Inferior parietal cortex (tissue), 1 donor: ENCODE measurements around the gene SH3GL1.

Source experiments
- DNase-seq: peaks from one replicate; pipeline ENCODE4 v3.0.0-alpha.2; 2016; ENCODE audit errors: extremely low spot score

SH3GL1 gene

DNA sequence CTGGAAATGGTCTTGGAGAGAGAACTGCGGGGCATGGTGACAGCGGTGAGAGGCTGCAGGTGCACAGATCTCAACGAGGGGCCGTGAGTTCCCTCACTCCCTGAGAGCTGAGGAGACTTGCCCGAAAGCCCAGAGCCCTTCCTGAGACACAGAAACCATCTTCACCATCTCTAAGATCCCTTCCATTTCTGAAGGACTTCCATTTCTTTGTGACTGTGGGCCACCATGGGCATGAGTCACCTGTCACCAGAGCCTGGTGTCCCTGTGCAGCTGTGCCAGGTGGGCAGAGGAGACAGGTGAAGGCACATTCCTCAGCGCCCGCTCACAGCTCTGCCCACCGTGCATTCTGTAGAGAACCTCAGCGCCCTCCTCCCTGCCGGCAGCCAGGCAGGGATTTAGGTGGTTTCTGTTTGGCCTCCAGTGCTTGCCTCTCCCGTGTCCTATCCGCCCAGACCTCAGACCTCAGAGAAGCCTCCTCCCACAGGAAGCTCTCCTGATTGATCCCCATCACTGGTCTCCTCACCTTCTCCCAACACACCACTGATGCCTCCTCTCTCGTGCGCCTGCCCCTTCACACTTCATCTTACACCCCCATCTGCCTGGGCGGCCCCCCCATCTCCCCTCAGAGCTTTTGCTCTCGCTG is 24.2 kb downstream of the SH3GL1 start:
- no peak for DNase-seq

DNA sequence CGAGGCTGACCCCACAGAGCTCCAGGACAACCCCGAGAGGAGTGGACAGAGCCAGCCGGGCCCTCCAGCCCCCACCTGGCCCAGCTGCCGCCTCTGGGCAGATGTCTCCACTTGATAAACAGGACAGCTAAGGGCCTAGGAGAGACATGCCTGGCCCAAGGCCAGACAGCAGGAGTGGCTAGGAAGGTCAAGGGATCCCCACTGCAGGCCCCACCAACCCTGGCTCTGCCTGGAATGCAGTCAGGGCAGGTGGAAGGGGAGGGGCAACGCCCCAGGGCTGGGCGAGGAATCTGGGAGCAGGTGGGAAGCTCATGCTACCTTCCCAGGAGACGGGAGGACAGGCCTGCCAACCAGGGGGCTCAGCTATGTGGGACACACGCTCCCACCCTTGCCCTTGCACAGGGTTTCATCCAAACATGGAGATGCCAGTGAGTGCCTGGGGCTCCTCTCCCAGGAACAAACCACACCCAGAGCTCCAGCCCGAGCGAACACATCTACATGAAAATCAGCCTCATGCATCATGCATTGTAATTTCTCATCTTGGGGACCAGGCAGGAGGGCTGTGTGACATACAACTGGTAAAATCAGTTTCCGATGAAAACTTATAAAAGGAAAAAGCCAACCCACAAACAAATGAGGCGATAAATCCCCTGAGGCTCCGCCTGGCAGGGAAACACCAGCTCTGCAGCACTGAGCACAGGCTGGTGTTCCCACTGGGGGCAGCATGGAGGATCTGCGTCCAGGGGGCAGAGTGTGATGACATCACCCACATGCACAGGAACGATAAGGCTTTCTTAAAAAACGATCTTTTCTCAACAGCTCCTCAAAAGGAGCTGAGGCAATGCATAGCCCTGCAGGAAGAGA is 25.0 kb downstream of the SH3GL1 start:
- DNase-seq: peak; percentile 68

DNA sequence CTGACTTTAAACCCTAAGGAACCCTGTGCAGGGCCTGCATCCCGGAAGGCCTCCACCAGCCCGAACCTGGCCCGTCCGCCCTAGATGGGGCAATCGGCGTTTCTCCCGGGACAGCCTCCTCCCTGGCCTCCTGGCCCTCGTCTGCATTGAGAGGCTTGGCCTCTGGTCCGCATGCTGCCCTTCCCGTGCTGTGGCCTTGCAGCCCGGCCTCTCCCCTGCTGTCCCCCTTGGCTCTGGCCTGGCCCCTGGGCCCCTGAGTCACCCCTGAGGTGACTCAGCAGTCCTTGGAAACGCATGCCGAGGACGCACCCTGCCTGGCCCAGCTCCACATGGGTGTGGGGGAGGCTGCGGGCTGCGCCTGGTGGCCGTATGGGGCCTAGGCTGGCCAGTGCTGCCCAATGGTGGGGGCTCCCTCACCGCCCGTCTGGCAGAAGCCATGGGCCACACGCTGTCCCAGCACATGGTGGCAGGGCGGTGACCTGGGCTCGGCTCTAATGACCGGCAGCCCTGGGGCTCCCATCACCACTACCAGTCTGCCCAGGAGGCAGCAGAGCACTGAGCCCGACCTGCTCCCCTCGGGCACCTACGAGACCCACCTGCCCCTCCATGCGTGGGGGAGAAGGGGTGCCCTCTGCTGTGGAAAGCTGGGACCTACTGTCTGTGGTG is 25.7 kb downstream of the SH3GL1 start:
- no peak for DNase-seq

DNA sequence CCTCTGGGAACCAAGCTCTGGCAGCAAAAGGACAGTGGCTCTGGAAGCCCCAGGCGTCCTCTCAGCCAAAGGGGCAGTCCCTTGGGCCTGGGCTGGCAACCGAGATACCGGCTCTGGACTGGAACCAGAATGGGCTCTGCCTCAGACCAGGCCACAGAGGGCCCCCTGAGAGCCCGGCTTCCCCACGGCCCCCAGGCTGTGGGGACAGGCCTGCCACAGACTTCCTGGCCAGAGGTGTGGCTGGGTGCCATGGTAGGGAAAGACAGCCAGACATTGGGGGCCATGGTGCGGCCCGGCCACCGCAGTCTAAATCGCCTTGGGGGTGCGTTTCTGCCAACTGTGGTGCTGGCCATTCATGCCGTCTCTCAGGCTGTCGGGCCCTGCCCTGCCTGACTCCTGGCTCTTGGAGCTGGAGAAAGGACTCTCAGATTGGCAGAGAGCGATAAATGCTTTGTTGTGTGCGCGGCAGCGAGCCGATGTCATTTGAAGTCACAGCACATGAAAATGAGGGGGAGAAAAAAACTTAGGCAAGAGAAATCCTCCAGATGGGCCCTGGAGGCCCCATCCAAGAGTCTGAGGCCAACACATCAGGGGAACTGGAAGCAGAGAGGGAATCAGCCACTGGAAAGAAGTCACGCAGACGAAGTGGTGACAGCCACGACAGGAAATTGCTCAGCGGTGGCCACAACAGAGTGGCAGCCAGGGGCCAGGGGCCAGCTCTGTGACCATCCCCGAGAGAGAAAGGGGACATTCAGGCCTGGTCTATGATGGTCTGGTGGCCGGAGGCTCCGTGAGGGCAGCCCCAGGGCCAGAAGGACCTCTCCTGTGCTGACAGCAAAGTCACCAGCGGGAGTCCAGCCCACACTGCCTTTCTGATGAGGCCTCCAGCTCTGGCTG is 26.5 kb downstream of the SH3GL1 start:
- peak; percentile 60 for DNase-seq

DNA sequence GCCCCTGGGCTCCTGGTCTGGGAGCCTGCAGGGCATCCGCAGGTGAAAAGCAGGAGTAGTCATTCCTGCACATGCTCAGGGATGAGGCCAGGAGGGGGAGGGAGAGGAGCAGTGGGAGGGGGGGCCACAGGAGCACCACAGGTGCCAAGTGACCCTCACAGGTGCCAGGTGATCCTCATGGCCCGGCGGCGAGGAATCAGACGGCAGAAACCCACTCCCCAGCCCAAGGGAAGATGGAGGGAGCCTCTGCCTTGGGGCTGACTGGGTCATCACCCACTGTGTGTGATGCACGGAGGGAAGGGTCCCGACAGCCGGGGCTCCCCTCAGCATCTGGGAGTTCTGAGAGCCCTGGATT is 27.4 kb downstream of the SH3GL1 start:
- no peak for DNase-seq

DNA sequence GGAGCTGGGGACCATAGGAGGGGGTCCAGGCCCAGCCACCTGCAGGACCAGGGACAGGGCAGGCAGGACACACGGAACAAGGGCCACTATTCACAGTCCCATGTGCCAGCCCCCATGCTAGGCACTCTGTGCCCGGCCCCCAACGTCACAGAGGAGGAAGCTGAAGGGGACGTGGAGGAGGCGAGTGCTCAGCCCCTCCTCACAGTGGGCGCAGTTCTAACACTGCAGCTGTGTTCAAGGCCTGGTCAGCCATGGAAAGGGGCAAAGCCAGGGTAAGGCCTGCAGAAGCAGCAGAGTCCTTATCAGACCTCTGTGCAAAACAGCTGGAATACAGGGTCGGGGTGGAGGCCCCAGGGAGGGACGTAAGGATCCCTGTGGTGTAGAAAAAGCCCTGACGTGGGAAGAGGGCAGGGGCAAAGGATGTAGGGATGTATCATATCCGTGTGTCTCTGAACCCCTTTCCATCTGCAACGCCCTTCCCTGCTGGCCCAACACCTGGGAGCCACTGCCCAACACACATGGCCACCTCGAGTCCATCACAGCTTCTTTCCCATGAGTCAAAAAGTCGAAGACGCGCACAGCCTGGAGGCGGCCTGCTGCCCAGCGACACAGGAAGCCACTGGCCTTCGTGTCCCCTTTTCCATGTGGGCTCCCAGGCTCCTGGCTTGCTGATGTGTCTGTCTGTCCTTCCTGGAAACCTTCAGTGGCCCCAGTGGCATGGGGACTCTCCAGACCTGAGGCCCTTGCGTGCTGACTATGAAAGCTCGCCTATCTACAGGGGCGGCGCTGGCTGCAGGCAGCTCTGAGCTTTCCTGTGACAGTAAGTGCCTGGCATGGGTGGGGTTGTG is 28.0 kb downstream of the SH3GL1 start:
- no peak for DNase-seq

DNA sequence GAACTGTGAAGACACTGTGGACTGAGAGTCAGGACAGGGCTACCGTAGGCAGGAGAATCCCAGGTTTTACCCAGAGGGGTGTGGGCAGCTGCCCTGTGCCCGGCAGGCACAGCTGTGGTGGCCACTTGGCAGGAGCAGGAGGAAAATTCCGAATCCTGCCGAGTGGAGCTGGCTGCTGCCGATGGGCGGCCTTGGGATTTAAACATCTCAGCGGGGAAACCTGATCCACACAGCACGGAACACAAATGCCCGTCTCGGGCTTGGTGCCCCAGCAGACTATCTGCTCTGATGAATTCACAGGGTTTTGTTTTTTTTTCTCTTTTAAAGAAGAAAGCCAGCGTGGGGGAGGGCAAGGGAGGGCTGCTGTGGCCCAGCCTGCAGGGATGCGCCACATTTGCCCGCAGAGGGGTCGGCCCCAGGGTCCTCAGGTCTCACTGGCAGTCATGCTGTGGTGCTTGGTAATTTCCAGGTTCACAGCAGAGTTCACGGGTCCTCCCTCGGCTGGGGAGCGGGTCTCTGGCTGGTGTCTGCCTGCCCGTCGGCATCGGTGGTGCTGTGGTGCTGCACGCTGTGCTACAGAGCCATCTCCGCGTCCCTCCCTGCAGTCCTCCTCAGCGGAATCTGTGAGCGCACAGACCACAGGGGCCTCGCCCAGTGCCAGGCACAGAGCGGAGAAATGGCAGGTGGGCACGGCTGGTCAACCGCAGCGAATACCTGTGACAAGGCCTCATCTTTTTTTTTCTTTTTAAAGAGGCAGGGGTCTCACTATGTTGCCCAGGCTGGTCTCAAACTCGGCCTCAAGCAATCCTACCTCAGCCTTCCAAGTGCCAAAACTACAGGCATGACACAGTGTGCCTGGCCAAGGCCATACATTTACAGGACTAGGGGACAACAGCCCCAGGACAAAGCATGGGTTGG is 28.8 kb downstream of the SH3GL1 start:
- DNase-seq: no peak

DNA sequence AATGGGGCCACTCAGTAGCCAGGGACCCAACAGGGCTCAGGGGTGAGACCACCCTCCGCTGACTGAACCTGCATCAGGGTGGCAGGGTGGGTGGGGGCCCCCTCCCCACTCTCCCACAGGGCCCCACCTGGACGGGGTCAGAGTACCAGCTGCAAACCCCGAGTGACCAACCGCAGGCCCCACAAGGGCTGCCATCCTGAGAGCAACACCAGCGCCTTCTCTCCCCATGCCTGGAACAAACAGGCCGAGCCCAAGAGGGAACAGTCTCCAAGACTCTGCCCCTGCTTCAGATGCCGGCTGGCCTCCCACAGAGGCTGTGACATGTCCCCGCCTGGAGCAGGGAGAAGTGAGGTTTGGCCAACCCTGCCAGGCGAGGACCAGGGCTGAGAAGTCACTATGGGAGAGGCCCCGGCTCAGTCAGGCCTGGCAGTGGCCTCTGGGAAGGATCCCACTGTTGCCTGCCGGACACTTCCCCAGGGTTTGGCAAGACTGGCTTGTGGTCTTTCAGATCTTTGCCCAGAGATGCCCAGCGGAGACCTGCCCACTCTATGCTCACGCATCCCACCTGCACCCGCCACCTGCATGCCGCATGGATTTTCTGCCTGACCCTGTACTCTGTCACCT is 29.8 kb downstream of the SH3GL1 start:
- DNase-seq: no peak

DNA sequence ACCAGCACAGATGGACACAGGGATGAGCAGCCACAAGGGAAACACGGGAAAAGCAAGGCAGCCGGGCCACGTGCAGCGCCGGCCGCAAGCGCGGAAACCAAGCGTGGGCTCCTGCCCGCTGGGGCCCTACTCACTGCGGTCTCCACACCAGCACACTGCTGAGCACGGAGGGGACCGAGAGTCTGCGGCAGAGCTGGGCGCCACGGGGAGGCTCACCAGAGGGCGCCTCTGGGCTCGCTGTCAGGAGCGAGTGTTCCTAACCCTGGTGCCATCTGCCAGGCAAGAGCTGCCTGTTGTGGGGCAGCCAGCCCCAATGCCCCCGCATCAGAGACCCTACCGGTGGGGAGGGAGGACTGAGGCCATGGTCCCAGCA is 30.5 kb downstream of the SH3GL1 start:
- DNase-seq: peak; percentile 63

DNA sequence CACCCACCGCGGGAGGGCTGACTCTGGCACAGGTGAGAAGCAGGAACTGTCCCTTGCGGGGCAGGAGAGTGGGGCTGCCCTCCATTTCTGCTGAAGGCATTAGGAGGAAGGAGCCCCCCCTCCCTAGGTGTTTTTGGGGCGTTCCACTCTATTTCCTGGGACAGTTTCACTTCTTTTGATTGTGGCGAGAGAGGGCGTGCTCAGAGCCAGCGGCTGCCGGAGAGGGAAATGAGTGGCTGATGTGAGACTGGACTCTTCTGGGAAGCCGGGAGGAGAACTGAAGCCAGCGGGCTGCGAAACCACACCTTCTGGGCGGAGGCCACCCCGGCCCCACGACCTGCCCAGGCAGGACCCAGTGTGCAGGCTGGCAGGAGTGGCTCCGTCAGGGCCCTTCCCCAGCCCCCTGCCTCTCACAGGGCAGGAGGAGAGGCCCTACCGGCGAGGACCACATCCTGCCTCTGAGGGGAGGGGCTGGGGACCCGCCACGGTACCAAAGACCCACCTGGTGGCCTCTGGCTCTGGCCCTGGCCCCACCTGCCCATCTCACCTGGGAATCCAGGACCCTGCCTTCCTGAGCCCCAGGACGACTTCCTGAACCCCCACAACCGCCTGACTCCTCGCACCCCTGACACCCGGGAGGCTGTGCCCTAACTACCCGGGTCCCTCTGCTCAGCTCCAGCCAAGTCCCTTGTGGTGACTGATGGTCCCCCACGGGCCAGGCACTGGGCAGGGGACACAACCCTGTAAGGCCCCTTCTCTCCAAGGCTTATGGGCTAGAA is 31.0 kb downstream of the SH3GL1 start:
- no peak for DNase-seq

DNA sequence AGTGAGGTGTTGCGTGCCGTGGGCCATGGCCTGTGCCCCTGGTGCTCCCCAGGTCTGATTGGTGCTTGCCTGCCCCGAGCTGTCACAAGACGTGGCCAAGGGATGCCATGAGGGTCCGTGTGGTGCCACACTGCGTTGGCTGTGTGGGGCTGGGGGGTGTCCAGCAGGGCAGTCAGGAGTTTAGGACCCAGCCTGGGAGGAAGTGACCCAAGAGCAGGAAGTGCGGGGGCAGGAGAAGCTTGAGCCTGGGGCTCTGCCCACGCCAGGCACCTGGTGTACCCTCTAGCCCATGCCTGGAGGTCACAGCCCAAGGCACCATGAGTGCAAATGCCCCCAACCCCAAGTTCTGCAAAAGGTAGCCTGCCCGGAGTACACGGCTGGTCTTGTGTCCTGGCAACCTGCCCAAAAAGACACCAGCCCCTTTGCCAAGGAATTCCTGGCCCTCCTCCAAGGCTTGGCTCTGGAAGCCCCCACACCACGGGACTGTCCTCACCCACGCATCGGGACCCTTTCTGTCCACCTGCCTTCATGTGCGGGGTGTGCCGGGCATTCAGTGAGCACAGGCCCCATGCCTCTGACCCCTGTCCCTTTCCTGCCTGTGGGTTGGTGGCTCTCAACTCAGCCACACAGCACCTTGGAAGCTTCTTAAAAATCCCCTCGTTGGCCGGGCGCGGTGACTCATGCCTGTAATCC is 32.1 kb downstream of the SH3GL1 start:
- no peak for DNase-seq

DNA sequence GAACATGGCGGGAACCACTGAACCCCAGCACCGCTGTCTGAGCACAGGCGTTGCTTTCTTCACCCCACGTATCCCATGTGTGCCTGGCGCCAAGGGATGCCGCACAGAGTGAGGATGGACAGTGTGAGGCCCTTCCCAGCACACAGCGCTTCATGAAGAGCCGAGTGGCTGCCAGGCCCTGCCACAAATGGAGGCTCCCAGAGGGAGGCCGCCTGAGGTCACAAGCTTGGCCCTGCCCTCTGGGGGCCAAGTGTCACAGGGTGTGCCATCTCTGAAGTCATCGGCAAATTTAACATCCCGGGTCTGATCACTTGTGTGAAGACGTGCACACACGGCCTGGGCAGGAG is 32.6 kb downstream of the SH3GL1 start:
- DNase-seq: no peak

DNA sequence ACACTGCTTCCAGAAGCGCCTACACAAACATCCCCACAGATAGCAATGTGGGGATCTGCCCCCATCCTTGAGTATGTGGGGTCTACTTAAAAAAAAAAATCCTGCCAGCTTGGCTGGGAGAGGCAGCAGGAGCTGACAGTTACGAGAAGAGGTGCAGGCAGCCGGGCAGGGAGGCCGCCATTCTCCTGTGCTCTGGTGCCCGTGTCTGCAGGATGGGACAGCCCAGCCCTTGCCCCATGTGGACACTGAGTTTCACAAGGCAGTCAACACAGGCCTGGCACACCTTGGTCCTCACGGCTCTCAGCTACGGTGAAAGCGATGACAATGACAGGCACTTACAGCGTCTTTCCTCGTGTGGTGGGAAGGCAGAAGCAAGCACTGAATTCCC is 33.0 kb downstream of the SH3GL1 start:
- no peak for DNase-seq

DNA sequence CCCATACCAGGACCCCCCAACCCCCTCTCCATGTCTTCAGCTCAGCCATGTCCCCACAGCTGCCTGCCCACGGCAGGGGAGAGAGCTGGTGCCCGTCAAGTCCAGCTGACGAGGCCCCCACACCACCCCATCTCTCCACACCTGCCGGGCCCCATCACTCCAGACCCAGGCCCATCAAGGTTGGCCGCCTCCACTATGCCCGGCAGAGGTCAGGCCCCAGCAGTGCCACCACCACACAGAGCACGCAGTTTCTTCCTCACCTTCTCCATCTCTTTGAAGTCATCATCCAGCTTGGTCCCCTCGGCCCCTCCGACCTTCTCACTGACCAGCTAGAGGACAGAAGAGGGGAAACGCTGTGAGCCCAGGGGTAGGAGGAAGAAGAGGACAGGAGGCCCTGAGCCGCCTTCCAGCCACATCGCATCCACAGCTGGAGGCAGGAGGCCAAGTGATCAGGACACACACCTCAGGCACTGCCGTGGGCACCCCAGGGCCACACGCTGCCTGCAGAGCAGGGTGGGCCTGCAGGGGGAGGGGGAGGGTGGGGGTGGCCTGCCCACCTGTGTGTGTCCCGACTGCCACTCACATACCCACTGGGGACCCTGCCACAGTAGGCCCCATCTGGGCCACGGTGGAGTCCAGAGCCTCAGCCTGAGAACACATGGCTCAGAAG is 33.5 kb downstream of the SH3GL1 start:
- DNase-seq: no peak

DNA sequence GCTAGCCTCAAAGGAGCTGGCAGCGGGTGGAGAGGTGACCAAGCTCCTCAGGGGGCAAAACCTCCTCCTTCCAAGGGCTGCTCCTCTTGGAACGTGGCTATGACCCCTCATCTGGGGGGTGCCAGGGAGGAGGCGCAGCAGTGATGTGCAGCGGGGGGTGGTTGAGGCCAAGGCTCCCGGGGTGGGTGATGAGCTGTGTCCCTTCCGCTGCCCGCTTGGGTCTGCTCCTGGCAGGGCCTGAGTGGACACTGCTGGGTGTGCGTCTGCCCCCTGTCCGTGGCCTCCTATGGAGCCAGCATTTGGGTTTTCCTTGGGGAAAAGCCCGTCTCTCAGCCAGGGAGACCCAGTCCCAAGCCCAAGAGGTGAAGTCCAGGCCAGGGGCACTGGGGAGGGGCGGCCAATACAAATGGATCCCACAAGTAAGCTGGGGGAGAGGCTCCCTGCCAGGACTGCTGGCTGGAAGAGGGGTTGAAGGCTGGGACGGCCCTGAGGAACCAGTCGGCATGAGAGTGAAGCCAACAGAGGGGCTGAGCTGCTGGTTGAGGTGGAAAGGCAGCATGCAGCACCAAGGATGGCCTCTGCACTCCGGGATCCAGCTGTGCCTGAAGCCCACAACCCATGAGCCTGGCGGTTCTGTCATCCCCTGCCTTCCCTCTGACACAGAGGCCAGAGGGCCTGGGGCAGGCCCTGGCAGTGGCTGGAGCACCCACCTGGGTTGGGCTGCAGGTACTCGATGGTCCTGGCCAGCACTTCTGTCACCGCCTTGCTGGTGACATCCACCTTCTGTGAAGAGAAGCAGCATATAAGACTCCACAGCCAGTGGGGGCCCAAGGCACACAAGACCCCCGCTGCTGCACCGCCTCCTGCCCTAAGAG is 34.3 kb downstream of the SH3GL1 start:
- no peak for DNase-seq

DNA sequence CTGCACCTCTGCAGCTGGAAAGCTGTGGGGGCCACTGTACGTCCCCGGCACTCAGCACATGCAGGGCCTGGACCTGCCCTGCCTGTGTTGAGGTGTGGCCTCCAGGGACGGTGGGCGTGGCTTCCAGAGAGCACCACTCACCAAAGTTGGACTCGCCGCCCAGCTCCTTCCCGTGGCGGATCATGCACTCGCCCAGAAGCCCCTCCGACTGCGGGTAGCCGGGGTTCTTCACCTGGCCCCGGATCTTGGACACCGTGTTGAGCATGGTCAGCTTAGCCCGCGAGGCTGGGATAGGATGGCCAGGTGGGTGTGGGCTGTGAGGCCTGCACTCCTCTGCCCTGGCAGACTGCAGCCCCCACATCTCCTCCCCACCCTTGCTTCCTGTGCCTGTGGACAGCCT is 35.0 kb downstream of the SH3GL1 start:
- no peak for DNase-seq
